CD4-positive, alpha-beta T cell (primary cell): ENCODE results near the gene ALLC. TPM values are rescaled to one million over a fixed set of nuclear protein-coding genes. Genes with fewer than 3 reads are reported as not detected.

Experiments
- ATAC-seq: fragments of 200-7000 bp; cut with Tn5 transposase; one replicate; pipeline ENCODE4 v1.10.0; 2022; ENCODE audit warnings: mild to moderate bottlenecking; ENCODE audit not compliant: poor library complexity
- CTCF ChIA-PET: fragments of 350-600 bp; sonication (Branson Sonifier 250); formaldehyde crosslinking; loops from one replicate; lab custom pipeline; 2021; ENCODE audit warnings: antibody characterized with exemption, inconsistent platforms; lab: Charles Lee
- POLR2A ChIA-PET: fragments of 350-600 bp; sonication (Branson Sonifier 250); formaldehyde crosslinking; loops from one replicate; lab custom pipeline; 2021; ENCODE audit warnings: antibody characterized with exemption, inconsistent platforms; lab: Charles Lee
- DNase-seq, 14 experiments: peaks; one replicate each; pipeline ENCODE4 v3.0.0-alpha.2; 2013 to 2020; ENCODE audit warnings: mixed read lengths in 2 of 14
- H3K27ac ChIP-seq, 2 donors: one replicate each; pipeline versions ENCODE4 v1.5.1 to v1.7.0; 2013; ENCODE audit warnings: low read length in 2 of 2, low read depth in 1 of 2, mild to moderate bottlenecking in 1 of 2
- H3K27me3 ChIP-seq, 2 experiments: 1 replicate in 1 of 2; 2 replicates in 1 of 2; pipeline versions ENCODE4 v1.6.1 to v1.7.0; 2013; ENCODE audit warnings: low read length in 2 of 2, control low read depth in 1 of 2, mild to moderate bottlenecking in 1 of 2, moderate library complexity in 1 of 2; ENCODE audit not compliant: insufficient read depth in 2 of 2, control insufficient read depth in 1 of 2
- H3K36me3 ChIP-seq: one replicate; pipeline ENCODE4 v1.6.1; 2013; ENCODE audit warnings: low read length, control low read depth; ENCODE audit not compliant: insufficient read depth
- H3K4me1 ChIP-seq: one replicate; pipeline ENCODE4 v1.6.1; 2013; ENCODE audit warnings: low read length, control low read depth; ENCODE audit not compliant: insufficient read depth
- H3K4me3 ChIP-seq: one replicate; pipeline ENCODE4 v1.5.1; 2013; ENCODE audit warnings: mild to moderate bottlenecking, low read length, moderate library complexity
- H3K9me3 ChIP-seq, 2 experiments: 1 replicate in 1 of 2; 2 replicates in 1 of 2; pipeline versions ENCODE4 v1.6.1 to v1.7.0; 2013; ENCODE audit warnings: low read length in 2 of 2, mild to moderate bottlenecking in 2 of 2, control low read depth in 1 of 2, moderate library complexity in 1 of 2; ENCODE audit not compliant: control insufficient read depth in 1 of 2, insufficient read depth in 1 of 2
- H3K27ac Mint-ChIP-seq: one replicate; pipeline ENCODE4 v1.8.0; 2020; ENCODE audit warnings: mixed read lengths
- H3K27me3 Mint-ChIP-seq: one replicate; pipeline ENCODE4 v1.8.0; 2021; ENCODE audit warnings: mixed read lengths
- H3K36me3 Mint-ChIP-seq: one replicate; pipeline ENCODE4 v1.8.0; 2021; ENCODE audit warnings: low read depth, mixed read lengths
- H3K4me1 Mint-ChIP-seq: one replicate; pipeline ENCODE4 v1.8.0; 2021; ENCODE audit warnings: low read depth, mixed read lengths
- H3K4me3 Mint-ChIP-seq: one replicate; pipeline ENCODE4 v1.8.0; 2020; ENCODE audit warnings: mild to moderate bottlenecking, mixed read lengths
- H3K9me3 Mint-ChIP-seq: one replicate; pipeline ENCODE4 v1.8.0; 2020; ENCODE audit warnings: mixed read lengths
- CTCF ChIP-seq: fragments of 200-600 bp; IDR thresholded peaks from one replicate; pipeline ENCODE4 v1.8.0; 2022; ENCODE audit warnings: antibody characterized with exemption, mild to moderate bottlenecking
- intact Hi-C, 2 experiments: fragments of 100-400 bp; cut with DNase I in 1 of 2; cut with micrococcal nuclease in 1 of 2; formaldehyde crosslinking; loops; one replicate each; pipeline versions ENCODE4 v1.15.1 to v1.9.0; 2023 to 2025; cut with DNase I, micrococcal nuclease
- total RNA-seq, 174 experiments: library from RNA in 2 of 174; stranded (reverse) in 2 of 174; gene quantifications; one replicate each; pipeline ENCODE4 v1.2.3 and lab custom pipeline; 2021 to 2026

The ALLC gene
- total RNA-seq, 2 experiments from 2014 or later, result not detected

- Mint-ChIP-seq H3K27me3 (no peaks in the 10 kb centered on the region), H3K36me3 (no peaks in the 10 kb centered on the region), H3K4me3 (no peak overlapping the region), H3K9me3 (no peaks in the 10 kb centered on the region), H3K4me1 (no peaks in the 10 kb centered on the region), H3K27ac (no peak overlapping the region)
- H3K27me3 ChIP-seq, result no peaks in the 10 kb centered on the region
- no peak overlapping the region for H3K4me3 ChIP-seq
- ChIA-PET CTCF (no interaction called here), POLR2A (no interaction called here)
- no peak overlapping the region for H3K27ac ChIP-seq
- intact Hi-C loops, result no loop called here
- no peaks in the 10 kb centered on the region for H3K36me3 ChIP-seq
- ATAC-seq (no peak), DNase-seq (no peak)
- no peak for TF ChIP-seq CTCF
- no peaks in the 10 kb centered on the region for H3K4me1 ChIP-seq
- H3K9me3 ChIP-seq, result no peaks in the 10 kb centered on the region
Observed at GRCh38 chr2:3677436-3677835, 19.4 kb downstream of the ALLC start.

- DNase-seq, result no peak
- intact Hi-C loops, result no loop called here
- H3K4me3 Mint-ChIP-seq, result no peak overlapping the region
- ChIA-PET POLR2A (no interaction called here), CTCF (no interaction called here)
- no peaks in the 10 kb centered on the region for H3K36me3 Mint-ChIP-seq
- no peaks in the 10 kb centered on the region for H3K4me1 ChIP-seq
- ATAC-seq, result no peak
- H3K4me1 Mint-ChIP-seq, result no peaks in the 10 kb centered on the region
- no peaks in the 10 kb centered on the region for H3K9me3 Mint-ChIP-seq
- TF ChIP-seq CTCF, result no peak
- no peaks in the 10 kb centered on the region for H3K36me3 ChIP-seq
- H3K27me3 ChIP-seq, result no peaks in the 10 kb centered on the region
- H3K27me3 Mint-ChIP-seq, result no peaks in the 10 kb centered on the region
- no peak overlapping the region for H3K27ac Mint-ChIP-seq
- no peak overlapping the region for H3K4me3 ChIP-seq
- no peaks in the 10 kb centered on the region for H3K9me3 ChIP-seq
- H3K27ac ChIP-seq, result no peak overlapping the region
Observed at GRCh38 chr2:3678212-3678611, 20.2 kb downstream of the ALLC start.

GRCh38 chr2:3679180-3679579, 21.2 kb downstream of the ALLC start:
- TF ChIP-seq CTCF, result no peak
- H3K36me3 Mint-ChIP-seq, result no peaks in the 10 kb centered on the region
- no peaks in the 10 kb centered on the region for H3K4me1 Mint-ChIP-seq
- Histone ChIP-seq H3K4me1 (no peaks in the 10 kb centered on the region), H3K36me3 (no peaks in the 10 kb centered on the region), H3K4me3 (no peak overlapping the region), H3K27ac (no peak overlapping the region), H3K27me3 (no peaks in the 10 kb centered on the region), H3K9me3 (no peaks in the 10 kb centered on the region)
- no peak overlapping the region for H3K27ac Mint-ChIP-seq
- H3K9me3 Mint-ChIP-seq, result no peaks in the 10 kb centered on the region
- H3K27me3 Mint-ChIP-seq, result no peaks in the 10 kb centered on the region
- intact Hi-C loops, result no loop called here
- ChIA-PET POLR2A (no interaction called here), CTCF (no interaction called here)
- H3K4me3 Mint-ChIP-seq, result no peak overlapping the region
- no peak for ATAC-seq
- no peak for DNase-seq
